ENCODE data around the gene TECPR2.

GRCh38 chr14:102431751-102432150, 69.0 kb downstream of the TECPR2 start:
- TF ChIP-seq POLR2A (IDR thresholded peaks at IDR 0.05) (no peak), POLR2AphosphoS5 (IDR thresholded peaks at IDR 0.05; ENCODE audit: insufficient read depth in 1 of 2, low read depth in 1 of 2) (no peak)
